Fibroblast of lung (primary cell): ENCODE measurements around the gene GNPAT. TPM values are rescaled to one million over a fixed set of nuclear protein-coding genes. Genes with fewer than 3 reads are reported as not detected.
"Not testable (repeated sequence)": the region's sequence is repeated elsewhere in the genome, so short reads cannot be mapped to it uniquely, and the experiment has no call there.

Experiments
- DNase-seq, 2 donors: peaks; one replicate each; pipeline versions ENCODE4 v3.0.0 to v3.0.0-alpha.2; 2010; ENCODE audit warnings: low read depth in 2 of 2
- H2AFZ ChIP-seq: 2 replicates; pipeline ENCODE4 v1.5.1; 2012; ENCODE audit warnings: low read length, control low read depth, inconsistent platforms
- H3K27ac ChIP-seq: 2 replicates; pipeline ENCODE4 v1.5.1; 2011; ENCODE audit warnings: low read length, control low read depth; ENCODE audit not compliant: insufficient read depth
- H3K27me3 ChIP-seq: 2 replicates; pipeline ENCODE4 v1.5.1; 2011; ENCODE audit warnings: mild to moderate bottlenecking, low read length; ENCODE audit not compliant: control insufficient read depth, insufficient read depth
- H3K36me3 ChIP-seq: 2 replicates; pipeline ENCODE4 v1.5.1; 2011; ENCODE audit warnings: low read length; ENCODE audit not compliant: control insufficient read depth, insufficient read depth
- H3K4me1 ChIP-seq: 2 replicates; pipeline ENCODE4 v1.5.1; 2011; ENCODE audit warnings: low read length; ENCODE audit not compliant: control insufficient read depth, insufficient read depth; ENCODE audit errors: extremely low read depth
- H3K4me2 ChIP-seq: 2 replicates; pipeline ENCODE4 v1.5.1; 2011; ENCODE audit warnings: low read length, control low read depth; ENCODE audit not compliant: insufficient read depth; ENCODE audit errors: extremely low read depth
- H3K4me3 ChIP-seq, 4 experiments: fragments of 200-600 bp in 1 of 4; sonication (generic) in 1 of 4; replicated peaks in 1 of 4; 2 replicates each; pipeline ENCODE4 v1.5.1; 2011 to 2016; ENCODE audit warnings: low read length in 4 of 4, low read depth in 3 of 4, mild to moderate bottlenecking in 3 of 4, control low read depth in 2 of 4, inconsistent platforms in 1 of 4, mixed read lengths in 1 of 4; ENCODE audit not compliant: insufficient read depth in 1 of 4; ENCODE audit errors: control extremely low read depth in 1 of 4
- H3K79me2 ChIP-seq: 2 replicates; pipeline ENCODE4 v1.5.1; 2012; ENCODE audit warnings: mild to moderate bottlenecking, low read length, inconsistent platforms; ENCODE audit not compliant: control insufficient read depth, insufficient read depth
- H3K9ac ChIP-seq: 2 replicates; pipeline ENCODE4 v1.5.1; 2011; ENCODE audit warnings: mild to moderate bottlenecking, low read length, control low read depth; ENCODE audit not compliant: insufficient read depth
- H3K9me3 ChIP-seq: 2 replicates; pipeline ENCODE4 v1.5.1; 2012; ENCODE audit warnings: low read depth, low read length; ENCODE audit not compliant: control insufficient read depth, insufficient read depth
- H4K20me1 ChIP-seq: 2 replicates; pipeline ENCODE4 v1.5.1; 2011; ENCODE audit warnings: low read length; ENCODE audit not compliant: control insufficient read depth, insufficient read depth; ENCODE audit errors: extremely low read depth
- EZH2 ChIP-seq: IDR thresholded peaks from 2 replicates; pipeline ENCODE4 v1.5.1; 2012; ENCODE audit warnings: low read length, control low read depth, mild to moderate bottlenecking; ENCODE audit errors: missing control alignments
- polyA plus RNA-seq, 2 donors: library from polyadenylated mRNA; depleted of rRNA in 1 of 2; stranded (reverse) in 1 of 2; unstranded in 1 of 2; fragments of >200 nt; gene quantifications; 2 replicates each; pipeline ENCODE4 v1.2.1, GENCODE V29; 2011 to 2012; ENCODE audit warnings: missing spikeins in 1 of 2
- total RNA-seq: library from RNA; depleted of rRNA; stranded (reverse); fragments of >200 nt; gene quantifications from 2 replicates; pipeline ENCODE4 v1.2.1, GENCODE V29; 2014
- TF ChIP-seq, protein P1 (sequence below), 2 donors: IDR thresholded peaks in 1 of 2; conservative IDR thresholded peaks in 1 of 2; 1 replicate in 1 of 2; 2 replicates in 1 of 2; pipeline ENCODE4 v1.5.1; 2011 to 2012; ENCODE audit warnings: low read length in 2 of 2, control low read depth in 1 of 2, inconsistent platforms in 1 of 2, low read depth in 1 of 2, mild to moderate bottlenecking in 1 of 2

The GNPAT gene
- total and polyA plus RNA-seq, 2 donors (not counting 1 experiment from before 2014, with no cell fraction given), result 42.5 to 60.4 TPM

DNA sequence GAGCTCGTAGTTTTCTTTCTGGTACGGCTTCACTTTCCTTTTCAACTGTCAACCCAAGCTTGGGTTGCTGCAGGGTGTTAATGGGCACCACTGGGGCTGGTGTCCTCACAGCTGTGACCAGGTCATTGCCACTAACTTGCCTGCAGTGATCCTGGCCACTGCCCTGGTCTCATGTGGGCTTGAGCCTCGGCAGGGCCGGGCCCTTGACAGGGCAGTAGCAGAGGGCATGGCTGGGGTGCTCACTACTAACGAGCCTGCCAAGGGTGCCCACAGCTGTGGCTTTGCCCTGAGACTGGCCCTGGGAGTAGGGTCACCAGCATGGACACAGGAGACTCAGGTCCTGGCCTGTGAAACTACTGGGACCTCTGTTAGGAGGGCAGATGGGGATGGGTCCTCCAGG, 31.5 kb upstream of the GNPAT start:
- no peak overlapping the region for H3K9ac ChIP-seq
- no peak overlapping the region for H3K4me2 ChIP-seq
- no peaks in the 10 kb centered on the region for H3K36me3 ChIP-seq
- no peak overlapping the region for H2AFZ ChIP-seq
- H3K4me3 ChIP-seq, result no peak overlapping the region
- no peaks in the 10 kb centered on the region for H3K4me1 ChIP-seq
- H3K9me3 ChIP-seq, result no peaks in the 10 kb centered on the region
- H3K27ac ChIP-seq, result no peak overlapping the region
- TF ChIP-seq, protein P1, sequence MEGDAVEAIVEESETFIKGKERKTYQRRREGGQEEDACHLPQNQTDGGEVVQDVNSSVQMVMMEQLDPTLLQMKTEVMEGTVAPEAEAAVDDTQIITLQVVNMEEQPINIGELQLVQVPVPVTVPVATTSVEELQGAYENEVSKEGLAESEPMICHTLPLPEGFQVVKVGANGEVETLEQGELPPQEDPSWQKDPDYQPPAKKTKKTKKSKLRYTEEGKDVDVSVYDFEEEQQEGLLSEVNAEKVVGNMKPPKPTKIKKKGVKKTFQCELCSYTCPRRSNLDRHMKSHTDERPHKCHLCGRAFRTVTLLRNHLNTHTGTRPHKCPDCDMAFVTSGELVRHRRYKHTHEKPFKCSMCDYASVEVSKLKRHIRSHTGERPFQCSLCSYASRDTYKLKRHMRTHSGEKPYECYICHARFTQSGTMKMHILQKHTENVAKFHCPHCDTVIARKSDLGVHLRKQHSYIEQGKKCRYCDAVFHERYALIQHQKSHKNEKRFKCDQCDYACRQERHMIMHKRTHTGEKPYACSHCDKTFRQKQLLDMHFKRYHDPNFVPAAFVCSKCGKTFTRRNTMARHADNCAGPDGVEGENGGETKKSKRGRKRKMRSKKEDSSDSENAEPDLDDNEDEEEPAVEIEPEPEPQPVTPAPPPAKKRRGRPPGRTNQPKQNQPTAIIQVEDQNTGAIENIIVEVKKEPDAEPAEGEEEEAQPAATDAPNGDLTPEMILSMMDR (conservative IDR thresholded peaks at IDR 0.05 in 1 of 2, IDR thresholded peaks at IDR 0.05 in 1 of 2; ENCODE audit: low read depth in 1 of 2, low read length in 2 of 2), result no peak
- no peak for TF ChIP-seq EZH2
- no peaks in the 10 kb centered on the region for H4K20me1 ChIP-seq
- H3K27me3 ChIP-seq, result no peaks in the 10 kb centered on the region
- DNase-seq, result no peak
- H3K79me2 ChIP-seq, result no peaks in the 10 kb centered on the region

DNA sequence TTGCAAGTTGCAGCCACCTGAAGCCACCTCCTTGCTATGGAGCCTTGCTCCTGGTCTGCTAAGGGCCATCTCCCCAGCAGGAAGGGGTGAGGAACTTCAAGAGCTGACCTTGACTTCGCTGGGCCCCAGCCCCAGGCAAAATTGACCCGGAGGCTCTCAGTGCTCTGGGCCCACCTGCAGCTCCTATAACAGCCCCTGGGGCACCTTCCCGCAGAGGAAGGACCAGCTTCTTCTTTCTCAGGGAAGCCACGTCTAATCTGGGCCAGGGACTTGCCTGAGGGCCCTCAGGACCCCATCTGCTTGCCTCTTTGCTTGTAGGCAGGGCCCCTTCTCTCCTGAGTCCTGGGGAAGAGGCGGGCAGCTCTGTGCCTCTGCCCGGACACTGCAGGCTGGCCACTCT, 30.9 kb upstream of the GNPAT start:
- Histone ChIP-seq H3K4me3 (no peak overlapping the region), H3K36me3 (no peaks in the 10 kb centered on the region), H3K9me3 (no peaks in the 10 kb centered on the region), H3K27ac (no peak overlapping the region), H4K20me1 (no peaks in the 10 kb centered on the region), H3K79me2 (no peaks in the 10 kb centered on the region), H3K4me1 (no peaks in the 10 kb centered on the region), H3K27me3 (no peaks in the 10 kb centered on the region), H3K9ac (no peak overlapping the region), H3K4me2 (no peak overlapping the region), H2AFZ (no peak overlapping the region)
- DNase-seq, result no peak
- no peak for TF ChIP-seq EZH2
- TF ChIP-seq, protein P1 (conservative IDR thresholded peaks at IDR 0.05 in 1 of 2, IDR thresholded peaks at IDR 0.05 in 1 of 2; ENCODE audit: low read depth in 1 of 2, low read length in 2 of 2), result no peak

DNA sequence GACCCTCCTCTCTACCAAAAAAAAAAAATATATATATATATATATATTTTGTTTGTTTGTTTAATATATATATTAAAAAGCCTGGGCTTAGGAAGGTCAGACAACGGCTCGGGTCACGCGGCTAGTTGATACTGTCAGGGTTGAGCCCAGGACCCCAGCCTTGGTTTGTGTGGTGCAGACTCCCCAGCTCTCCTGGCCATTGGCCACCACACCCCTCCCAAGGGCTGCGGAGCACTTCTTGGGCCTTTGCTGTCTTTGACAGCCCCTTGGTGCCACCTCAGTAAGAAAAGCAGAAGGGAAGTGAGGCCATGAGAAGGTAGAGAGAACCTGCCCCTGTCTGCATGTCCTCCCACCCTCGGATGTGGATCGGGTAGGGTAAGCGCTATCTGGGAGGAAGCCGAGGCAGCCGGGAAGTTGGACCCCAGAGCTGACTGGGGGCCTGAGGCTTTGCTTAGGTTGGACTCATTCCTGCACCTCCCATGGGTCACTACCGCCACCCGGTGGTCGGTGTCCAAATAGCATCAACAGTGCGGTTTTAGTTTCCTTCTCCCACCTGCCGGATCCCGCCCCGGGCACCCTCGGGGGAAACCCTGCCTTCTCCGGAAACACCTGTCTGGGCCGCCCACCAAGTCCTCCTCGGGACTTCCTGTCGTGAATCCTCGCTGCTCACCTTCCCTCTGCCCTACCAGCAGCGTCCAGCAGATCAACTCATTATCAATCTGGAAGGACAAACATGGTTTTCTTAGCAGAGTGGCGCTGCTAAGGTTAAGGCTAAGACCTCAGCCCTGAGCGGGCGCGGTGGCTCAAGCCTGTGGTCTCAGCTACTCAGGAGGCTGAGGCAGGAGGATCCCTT, 29.8 kb upstream of the GNPAT start:
- no peak overlapping the region for H3K9ac ChIP-seq
- peak overlapping the region; percentile 73 for H2AFZ ChIP-seq
- H3K27ac ChIP-seq, result no peak overlapping the region
- no peaks in the 10 kb centered on the region for H4K20me1 ChIP-seq
- H3K4me3 ChIP-seq, result peak overlapping the region; percentile 36 to 60 (median 55)
- DNase-seq, result peak; percentile 29 to 59
- H3K27me3 ChIP-seq, result no peaks in the 10 kb centered on the region
- TF ChIP-seq, protein P1 (conservative IDR thresholded peaks at IDR 0.05 in 1 of 2, IDR thresholded peaks at IDR 0.05 in 1 of 2; ENCODE audit: low read depth in 1 of 2, low read length in 2 of 2), result peak; percentile 85
- TF ChIP-seq EZH2, result no peak
- no peaks in the 10 kb centered on the region for H3K36me3 ChIP-seq
- H3K4me2 ChIP-seq, result peak overlapping the region; percentile 91
- no peaks in the 10 kb centered on the region for H3K4me1 ChIP-seq
- H3K79me2 ChIP-seq, result no peaks in the 10 kb centered on the region
- no peaks in the 10 kb centered on the region for H3K9me3 ChIP-seq

DNA sequence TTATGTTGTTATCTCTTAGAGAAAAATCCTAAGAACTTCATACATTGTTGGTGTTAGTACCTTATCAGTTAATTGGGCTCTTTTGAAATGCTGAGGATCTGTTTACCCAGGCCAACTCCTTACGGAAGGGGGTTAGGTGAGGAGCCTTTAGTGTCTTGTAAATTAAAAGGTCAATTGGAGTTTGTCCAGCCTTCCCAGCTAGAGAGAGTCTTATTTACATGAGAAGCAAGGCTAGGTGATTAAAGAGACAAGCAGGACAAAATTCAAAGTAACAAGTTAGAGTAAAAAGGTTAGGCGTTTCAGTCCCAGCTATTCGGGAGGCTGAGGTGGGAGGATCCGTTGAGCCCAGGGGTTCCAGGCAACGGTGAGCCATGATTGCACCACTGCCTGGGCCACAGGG, 28.7 kb upstream of the GNPAT start:
- H3K9ac ChIP-seq, H3K79me2 ChIP-seq, H3K9me3 ChIP-seq, H3K4me2 ChIP-seq, DNase-seq, H3K36me3 ChIP-seq, H3K4me1 ChIP-seq, H3K27me3 ChIP-seq, H2AFZ ChIP-seq, H4K20me1 ChIP-seq, H3K27ac ChIP-seq, H3K4me3 ChIP-seq: not testable (repeated sequence)
